Measurements from ENCODE around the gene SENP6.
"Not testable (repeated sequence)": the region's sequence is repeated elsewhere in the genome, so short reads cannot be mapped to it uniquely, and the experiment has no call there.

The SENP6 gene

GRCh38 chr6:75609639-75610590 lies 8.2 kb downstream of the SENP6 start:
- no peak for DNase-seq (ENCODE audit: low read depth in 2 of 2)

DNA sequence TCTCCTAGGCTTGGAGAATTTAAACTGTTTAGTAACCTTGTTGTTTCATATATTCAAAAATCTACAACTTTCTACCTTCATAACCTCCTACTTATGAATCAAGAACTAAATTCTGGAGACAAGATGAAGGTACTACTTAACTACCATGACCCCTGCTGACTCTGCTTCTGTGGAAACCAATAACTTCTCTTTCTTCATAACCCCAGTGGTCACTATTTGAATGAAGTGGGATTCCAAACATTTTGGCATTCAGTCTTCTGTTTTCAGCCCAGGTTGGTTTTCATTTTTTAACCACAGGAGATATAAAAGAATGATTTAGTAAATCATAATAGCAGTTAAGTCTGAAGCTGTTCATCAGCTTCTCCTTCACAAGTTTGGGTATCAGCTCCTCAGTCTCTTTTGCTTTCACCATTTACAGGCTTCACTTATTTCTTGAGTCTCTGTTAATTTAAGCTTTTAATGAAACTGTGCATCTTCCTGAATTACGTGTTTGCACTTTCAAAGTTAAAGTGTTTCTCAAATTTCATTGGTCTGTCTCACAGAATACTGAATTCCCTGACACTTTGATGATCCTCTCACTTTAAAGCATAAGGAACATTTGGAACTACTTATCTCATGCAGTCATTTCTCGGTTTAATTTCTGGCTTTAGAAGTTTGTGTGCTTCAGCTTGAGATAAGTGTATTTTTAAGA lies 9.5 kb downstream of the SENP6 start:
- DNase-seq (ENCODE audit: low read depth in 2 of 2): no peak

- peak; percentile 12 to 45 for DNase-seq (ENCODE audit: low read depth in 2 of 2)
Measured at GRCh38 chr6:75611702-75612375, 10.2 kb downstream of the SENP6 start.

DNA sequence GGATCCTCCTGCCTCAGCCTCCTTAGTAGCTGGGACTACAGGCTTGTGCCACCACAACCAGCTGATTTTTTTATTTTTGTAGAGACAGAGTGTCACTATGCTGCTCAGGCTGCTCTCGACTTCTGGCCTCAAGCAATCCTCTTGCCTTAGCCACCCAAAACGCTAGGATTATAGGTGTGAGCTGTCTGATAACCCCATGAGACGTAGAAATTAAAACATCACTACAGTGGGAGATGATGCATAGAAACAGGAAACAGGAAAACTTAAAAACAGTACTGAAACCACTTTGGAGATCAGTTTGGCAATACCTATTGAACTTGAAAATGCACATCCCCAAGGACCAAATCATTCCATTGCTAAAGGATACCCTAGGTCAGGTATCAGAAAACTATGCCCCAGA lies 10.8 kb downstream of the SENP6 start:
- no peak for DNase-seq (ENCODE audit: low read depth in 2 of 2)

DNA sequence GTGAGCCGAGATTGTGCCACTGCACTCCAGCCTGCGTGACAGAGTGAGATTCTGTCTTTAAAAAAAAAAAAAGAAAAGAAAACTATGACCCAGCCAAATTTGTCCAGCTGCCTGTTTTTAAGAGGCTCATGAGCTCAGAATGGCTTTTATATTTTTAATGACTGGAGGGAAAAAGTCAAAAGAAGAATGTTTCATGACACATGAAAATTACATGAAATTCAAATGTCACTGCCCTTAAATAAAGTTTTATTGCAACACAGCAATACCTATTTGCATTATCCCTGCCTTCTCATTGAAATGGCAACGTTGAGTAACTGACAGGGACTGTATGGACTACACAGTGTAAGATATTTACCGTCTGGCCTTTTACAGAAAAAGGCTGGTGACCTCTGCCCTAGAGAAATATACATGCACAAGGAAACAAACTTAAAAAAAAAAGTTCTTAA lies 11.4 kb downstream of the SENP6 start:
- no peak for DNase-seq (ENCODE audit: low read depth in 2 of 2)

- DNase-seq (ENCODE audit: low read depth in 2 of 2): no peak
Measured at GRCh38 chr6:75618437-75618836, 16.8 kb downstream of the SENP6 start.

DNA sequence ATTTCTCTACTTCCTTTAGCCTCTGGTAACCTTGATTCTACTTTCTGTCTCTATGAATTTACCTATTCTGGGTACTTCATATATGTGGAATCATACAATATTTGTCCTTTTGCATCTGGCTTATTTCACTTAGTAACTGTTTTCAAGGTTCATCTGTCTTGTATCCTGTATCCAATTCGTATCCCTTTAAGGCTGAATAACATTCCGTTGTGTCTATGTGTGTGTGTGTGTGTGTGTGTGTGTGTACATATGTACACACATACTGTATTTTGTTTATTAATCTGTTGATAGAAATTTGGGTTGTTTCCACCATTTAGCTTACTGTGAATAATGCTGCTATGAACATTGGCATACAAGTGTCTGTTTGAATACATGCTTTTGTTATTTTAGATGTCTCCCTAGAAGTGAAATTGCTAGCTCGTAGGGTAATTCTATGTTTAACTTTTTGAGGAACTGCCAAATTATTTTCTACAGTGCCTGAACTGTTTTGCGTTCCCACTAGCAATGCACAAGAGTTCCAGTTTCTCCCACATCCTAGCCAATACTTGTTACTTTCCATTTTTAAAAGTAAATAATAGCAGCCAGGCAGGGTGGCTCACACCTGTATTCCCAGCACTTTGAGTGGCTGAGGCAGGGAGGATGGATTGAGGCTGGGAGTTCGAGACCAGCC lies 17.7 kb downstream of the SENP6 start:
- DNase-seq (ENCODE audit: low read depth in 2 of 2): no peak

GRCh38 chr6:75620381-75621304 lies 19.0 kb downstream of the SENP6 start:
- DNase-seq (ENCODE audit: low read depth in 2 of 2): no peak

- no peak for DNase-seq (ENCODE audit: low read depth in 2 of 2)
Measured at GRCh38 chr6:75621846-75622245, 20.2 kb downstream of the SENP6 start.

DNA sequence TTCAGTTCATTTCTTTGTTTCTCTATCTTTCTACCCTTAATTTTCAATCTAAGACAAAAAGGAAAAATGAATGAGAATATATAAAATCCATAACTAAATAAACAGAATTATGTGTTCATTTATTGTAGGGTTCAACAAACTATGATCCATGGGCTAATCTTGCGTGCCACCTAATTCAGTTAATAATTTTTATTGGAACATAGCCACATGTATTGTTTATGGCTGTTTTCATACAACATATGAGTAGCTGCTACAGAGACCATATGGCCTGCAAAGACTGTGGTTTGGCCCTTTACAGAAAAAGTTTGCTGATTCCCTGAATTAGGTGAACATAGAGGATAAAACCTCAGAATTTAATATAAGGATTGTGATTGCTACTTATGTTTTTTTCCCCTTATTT lies 21.8 kb downstream of the SENP6 start:
- no peak for DNase-seq (ENCODE audit: low read depth in 2 of 2)

- DNase-seq (ENCODE audit: low read depth in 2 of 2): no peak
Measured at GRCh38 chr6:75624335-75624734, 22.7 kb downstream of the SENP6 start.

DNA sequence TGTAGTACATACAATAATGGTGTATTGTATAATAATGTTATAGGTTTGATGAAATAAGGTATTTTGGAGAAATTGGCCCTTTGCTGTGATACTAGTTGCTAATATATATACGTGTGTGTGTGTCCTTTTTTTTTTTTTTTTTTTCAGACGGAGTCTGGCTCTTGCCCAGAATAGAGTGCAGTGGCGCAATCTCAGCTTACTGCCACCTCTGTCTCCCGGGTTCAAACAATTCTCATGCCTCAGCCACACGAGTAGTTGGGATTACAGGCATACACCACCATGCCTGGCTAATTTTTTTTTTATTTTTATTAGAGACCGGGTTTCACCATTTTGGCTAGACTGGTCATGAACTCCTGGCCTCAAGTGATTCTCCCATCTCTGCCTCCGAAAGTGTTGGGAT lies 23.3 kb downstream of the SENP6 start:
- DNase-seq (ENCODE audit: low read depth in 2 of 2): no peak

DNA sequence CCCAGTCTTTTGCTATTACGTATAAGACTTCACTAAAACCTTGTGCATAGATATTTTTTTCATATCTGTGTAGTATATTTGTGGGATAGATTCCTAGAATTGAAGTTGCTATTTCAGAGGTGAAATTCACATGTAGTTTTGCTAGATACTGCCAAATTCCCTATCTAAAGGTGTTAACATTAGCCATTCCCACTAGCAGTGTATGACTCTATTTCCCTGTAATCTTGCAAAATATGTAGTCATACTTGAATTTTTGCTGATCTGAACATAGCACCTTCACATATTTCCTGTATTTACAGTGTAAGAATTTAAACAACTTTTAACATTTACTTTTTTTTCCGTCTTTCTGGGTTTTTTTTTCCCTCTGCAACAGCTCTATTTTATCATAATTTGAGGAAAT lies 24.9 kb downstream of the SENP6 start:
- DNase-seq (ENCODE audit: low read depth in 2 of 2): no peak

DNA sequence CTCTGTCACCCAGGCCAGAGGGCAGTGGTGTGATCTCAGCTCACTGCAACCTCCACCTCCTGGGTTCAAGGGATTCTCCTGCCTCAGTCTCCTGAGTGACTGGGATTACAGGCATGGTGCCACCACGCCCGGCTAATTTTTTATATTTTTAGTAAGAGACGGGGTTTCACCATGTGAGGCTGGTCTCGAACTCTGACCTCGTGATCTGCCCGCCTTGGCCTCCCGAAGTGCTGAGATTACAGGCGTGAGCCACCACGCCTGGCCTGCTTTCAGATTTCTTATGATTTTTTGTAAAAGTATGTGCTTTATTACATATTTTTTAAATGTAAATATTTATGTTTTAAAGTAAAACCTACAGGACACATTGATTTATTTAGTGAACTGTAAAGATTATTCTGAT lies 26.0 kb downstream of the SENP6 start:
- not testable (repeated sequence) for DNase-seq (ENCODE audit: low read depth in 2 of 2)

DNA sequence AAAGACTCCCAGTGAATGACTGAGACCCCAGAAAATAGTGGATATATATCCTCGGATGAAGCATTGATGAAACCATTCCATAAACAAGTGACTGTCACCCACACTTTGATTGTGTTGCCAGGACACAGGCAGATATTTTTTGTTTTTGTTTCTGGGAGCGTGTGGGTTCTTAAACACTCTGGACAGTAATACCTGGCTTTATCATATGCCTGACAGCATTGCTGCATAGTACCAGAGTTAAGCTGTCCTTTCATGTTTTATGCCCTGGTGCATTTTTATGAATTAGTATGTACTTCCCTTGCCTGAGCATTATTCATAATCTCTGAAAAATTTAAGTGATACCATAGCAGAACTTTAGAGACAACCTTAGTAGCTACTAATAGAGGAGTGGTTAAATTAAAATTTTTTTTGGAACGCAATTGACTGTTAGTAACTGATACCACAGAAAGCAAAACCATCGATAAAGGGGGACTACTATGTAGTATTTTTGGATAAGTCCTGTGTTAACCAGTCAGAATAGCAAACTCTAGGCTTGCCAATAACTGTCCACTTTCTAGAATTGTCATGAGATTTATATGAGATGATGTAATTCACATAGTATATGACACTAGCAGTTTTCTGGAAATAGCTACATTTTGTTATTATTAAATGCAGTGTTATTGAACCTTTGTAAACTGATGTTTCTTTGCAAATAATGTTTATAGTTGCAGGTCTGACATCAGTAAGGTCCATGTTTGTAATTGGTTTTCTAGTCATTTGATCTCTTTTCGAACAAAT lies 30.4 kb downstream of the SENP6 start:
- no peak for DNase-seq (ENCODE audit: low read depth in 2 of 2)

- no peak for DNase-seq (ENCODE audit: low read depth in 2 of 2)
Measured at GRCh38 chr6:75633045-75633444, 31.4 kb downstream of the SENP6 start.

GRCh38 chr6:75642311-75642710 lies 40.6 kb downstream of the SENP6 start:
- no peak for DNase-seq (ENCODE audit: low read depth in 2 of 2)

DNA sequence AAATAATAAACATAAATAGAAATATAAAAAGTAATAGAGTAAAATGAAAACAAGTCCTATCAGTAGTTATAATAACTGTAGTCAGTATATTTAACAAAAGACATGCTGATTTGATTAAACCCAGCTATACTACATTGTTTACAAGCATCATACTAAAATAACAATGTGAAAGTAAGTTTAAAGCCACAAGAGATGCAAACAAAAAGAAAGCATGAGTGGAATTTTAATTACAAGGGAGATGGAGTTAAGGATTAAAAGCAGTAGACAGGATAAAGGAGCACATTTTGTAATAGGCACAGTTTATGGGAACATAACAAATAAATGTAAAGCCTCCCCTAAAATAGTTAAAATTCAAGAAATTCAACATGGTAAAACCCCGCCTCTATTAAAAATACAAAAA lies 41.5 kb downstream of the SENP6 start:
- DNase-seq (ENCODE audit: low read depth in 2 of 2): no peak

- no peak for DNase-seq (ENCODE audit: low read depth in 2 of 2)
Measured at GRCh38 chr6:75656479-75656878, 54.8 kb downstream of the SENP6 start.

- DNase-seq (ENCODE audit: low read depth in 2 of 2): no peak
Measured at GRCh38 chr6:75657327-75657726, 55.6 kb downstream of the SENP6 start.
